AG09309 (cell line): ENCODE measurements around the gene KLK12.

Experiments used
- DNase-seq: peaks from one replicate; pipeline ENCODE4 v3.0.0-alpha.2; 2010; ENCODE audit warnings: low read depth
- H3K4me3 ChIP-seq: 2 replicates; pipeline ENCODE4 v1.5.1; 2011; ENCODE audit warnings: mild to moderate bottlenecking, low read depth, low read length, moderate library complexity; ENCODE audit not compliant: control insufficient read depth
- CTCF ChIP-seq: IDR thresholded peaks from 2 replicates; pipeline ENCODE4 v1.5.1; 2011; ENCODE audit warnings: mild to moderate bottlenecking, low read depth, low read length, inconsistent platforms; ENCODE audit not compliant: insufficient read depth, control insufficient read depth; ENCODE audit errors: missing control alignments

KLK12 gene

GRCh38 chr19:51060336-51060735 is 25.5 kb upstream of the KLK12 start:
- TF ChIP-seq CTCF, result no peak
- DNase-seq, result no peak
- no peak overlapping the region for H3K4me3 ChIP-seq

GRCh38 chr19:51059715-51060114 is 24.9 kb upstream of the KLK12 start:
- DNase-seq, result no peak
- H3K4me3 ChIP-seq, result no peak overlapping the region
- TF ChIP-seq CTCF, result no peak

- DNase-seq, result no peak
- no peak for TF ChIP-seq CTCF
- no peak overlapping the region for H3K4me3 ChIP-seq
Measured at GRCh38 chr19:51055866-51056265, 21.1 kb upstream of the KLK12 start.

GRCh38 chr19:51047031-51047335 is 12.2 kb upstream of the KLK12 start:
- no peak overlapping the region for H3K4me3 ChIP-seq
- TF ChIP-seq CTCF, result no peak
- no peak for DNase-seq

- no peak overlapping the region for H3K4me3 ChIP-seq
- TF ChIP-seq CTCF, result no peak
- no peak for DNase-seq
Measured at GRCh38 chr19:51044327-51044726, 9.5 kb upstream of the KLK12 start.

- no peak for DNase-seq
- no peak overlapping the region for H3K4me3 ChIP-seq
- TF ChIP-seq CTCF, result no peak
Measured at GRCh38 chr19:51043497-51043896, 8.7 kb upstream of the KLK12 start.

GRCh38 chr19:51040151-51040550 is 5.3 kb upstream of the KLK12 start:
- TF ChIP-seq CTCF, result no peak

More at GRCh38 chr19:51040151-51040550, 5.3 kb upstream of the KLK12 start:
- H3K4me3 ChIP-seq, result no peak overlapping the region
- no peak for DNase-seq
